Measurements from ENCODE around the gene TOMM40.
A peak's percentile ranks its signal among the peaks of the same experiment; 100 is the strongest.
"Not testable (repeated sequence)": the region's sequence is repeated elsewhere in the genome, so short reads cannot be mapped to it uniquely, and the experiment has no call there.

The TOMM40 gene

GRCh38 chr19:44900328-44901244 lies 9.5 kb downstream of the TOMM40 start:
- no peak for DNase-seq

- no peak for DNase-seq
Measured at GRCh38 chr19:44903216-44903601, 12.2 kb downstream of the TOMM40 start.

- DNase-seq: peak; percentile 76
Measured at GRCh38 chr19:44903602-44904425, 12.8 kb downstream of the TOMM40 start.

- no peak for DNase-seq
Measured at GRCh38 chr19:44904426-44904994, 13.5 kb downstream of the TOMM40 start.

GRCh38 chr19:44905437-44906160 lies 14.5 kb downstream of the TOMM40 start, which contains the start of gene APOE:
Gene APOE, plus strand, starts transcription at chr19:44905796. Its CDS starts 829 bp downstream, at chr19:44906625.
- no peak for DNase-seq

- DNase-seq: no peak
Measured at GRCh38 chr19:44907613-44908012, 16.6 kb downstream of the TOMM40 start.

GRCh38 chr19:44908074-44908835 lies 17.2 kb downstream of the TOMM40 start:
- no peak for DNase-seq

GRCh38 chr19:44908836-44909261 lies 17.8 kb downstream of the TOMM40 start:
- DNase-seq: no peak

GRCh38 chr19:44909775-44910174 lies 18.7 kb downstream of the TOMM40 start:
- DNase-seq: no peak

GRCh38 chr19:44911896-44912295 lies 20.8 kb downstream of the TOMM40 start:
- not testable (repeated sequence) for DNase-seq

- no peak for DNase-seq
Measured at GRCh38 chr19:44912854-44913253, 21.8 kb downstream of the TOMM40 start.

GRCh38 chr19:44913512-44914432 lies 22.7 kb downstream of the TOMM40 start:
- DNase-seq: not testable (repeated sequence)

- peak; percentile 65 for DNase-seq
Measured at GRCh38 chr19:44914433-44915206, 23.6 kb downstream of the TOMM40 start, which contains the start of gene APOC1. Gene APOC1, plus strand, starts transcription at chr19:44914608. Its CDS starts 284 bp downstream, at chr19:44914892.

GRCh38 chr19:44924243-44924725 lies 33.2 kb downstream of the TOMM40 start:
- DNase-seq: no peak

- DNase-seq: no peak
Measured at GRCh38 chr19:44925114-44925891, 34.2 kb downstream of the TOMM40 start.

- not testable (repeated sequence) for DNase-seq
Measured at GRCh38 chr19:44926245-44927077, 35.4 kb downstream of the TOMM40 start.

GRCh38 chr19:44927746-44928145 lies 36.7 kb downstream of the TOMM40 start:
- no peak for DNase-seq

GRCh38 chr19:44930088-44930487 lies 39.0 kb downstream of the TOMM40 start:
- DNase-seq: no peak

All from stimulated activated CD4-positive, alpha-beta T cell treated with anti-CD3 and anti-CD28 coated beads, Interleukin-12 subunit alpha, Interleukin-12 subunit beta, amount 100 ng/mL, for 4 hours (primary cell).